K562 (cell line): Measurements from ENCODE around the gene SPTBN5. TPM values are rescaled to one million over a fixed set of nuclear protein-coding genes. Genes with fewer than 3 reads are reported as not detected.

Experiments used
- ATAC-seq: fragments of 200-7000 bp; cut with Tn5 transposase; 3 replicates; pipeline ENCODE4 v1.9.1; 2020; ENCODE audit warnings: moderate library complexity
- Bru-seq: library from RNA; stranded (reverse); fragments of 400-500 nt; gene quantifications from one replicate; lab custom pipeline; 2021; lab: Mats Ljungman, UMichigan
- BruChase-seq, 2 experiments: library from RNA; stranded (reverse); fragments of 400-500 nt; gene quantifications; one replicate each; lab custom pipeline; 2021; lab: Mats Ljungman, UMichigan
- BruUV-seq: library from RNA; stranded (reverse); fragments of 400-500 nt; replicated peaks from 2 replicates; lab custom pipeline; 2021; lab: Mats Ljungman, UMichigan
- CTCF ChIA-PET: fragments of 300-600 bp; formaldehyde crosslinking; extraction: SDS; loops from one replicate; lab custom pipeline; 2021; ENCODE audit warnings: low intra/inter-chr PET ratio; lab: Yijun Ruan, JAX
- POLR2A ChIA-PET: fragments of 300-600, 350-650 bp; sonication (Branson Sonifier 250); formaldehyde crosslinking; extraction: SDS; loops from one replicate; lab custom pipeline; 2021; ENCODE audit warnings: antibody characterized with exemption, inconsistent platforms; lab: Yijun Ruan, JAX
- DNase-seq, 4 experiments: peaks; one replicate each; pipeline versions ENCODE4 v3.0.0 to v3.0.0-alpha.2; 2011 to 2018; ENCODE audit warnings: low spot score in 3 of 4, mixed read lengths in 3 of 4; ENCODE audit errors: extremely low read depth in 1 of 4
- FAIRE-seq: peaks from 2 replicates; lab custom pipeline; 2011; peaks lifted over from hg19 to GRCh38; lab: Jason Lieb, UNC
- H2AFZ ChIP-seq: 2 replicates; pipeline ENCODE4 v1.6.0; 2011; ENCODE audit warnings: low read depth, low read length, control low read depth, inconsistent platforms
- H3K27ac ChIP-seq: fragments of 200-600 bp; 3 replicates; pipeline ENCODE4 v1.8.0; 2011; ENCODE audit warnings: low read depth, mild to moderate bottlenecking, control low read depth, inconsistent platforms, low read length, moderate library complexity, mixed read lengths; ENCODE audit errors: extremely low read depth
- H3K27me3 ChIP-seq, 2 experiments: fragments of 300-600 bp in 1 of 2; 2 replicates in 1 of 2; 3 replicates in 1 of 2; pipeline versions ENCODE4 v1.6.0 to v1.8.0; 2011; ENCODE audit warnings: inconsistent platforms in 2 of 2, low read length in 2 of 2, mild to moderate bottlenecking in 1 of 2, mixed read lengths in 1 of 2, moderate library complexity in 1 of 2; ENCODE audit not compliant: control insufficient read depth in 2 of 2, insufficient read depth in 2 of 2
- H3K36me3 ChIP-seq: fragments of 300-600 bp; 3 replicates; pipeline ENCODE4 v1.8.0; 2011; ENCODE audit warnings: mild to moderate bottlenecking, low read length, inconsistent platforms; ENCODE audit not compliant: control insufficient read depth, insufficient read depth
- H3K4me1 ChIP-seq, 2 experiments: fragments of 200-600 bp in 1 of 2; replicated peaks in 1 of 2; 2 replicates in 1 of 2; 3 replicates in 1 of 2; pipeline versions ENCODE4 v1.5.1 to v1.8.0; 2011; ENCODE audit warnings: inconsistent platforms in 2 of 2, low read length in 2 of 2, mild to moderate bottlenecking in 1 of 2, mixed read lengths in 1 of 2, moderate library complexity in 1 of 2; ENCODE audit not compliant: control insufficient read depth in 2 of 2, insufficient read depth in 2 of 2
- H3K4me2 ChIP-seq: 2 replicates; pipeline ENCODE4 v1.6.1; 2011; ENCODE audit warnings: low read length, control low read depth, inconsistent platforms, mixed read lengths; ENCODE audit not compliant: insufficient read depth
- H3K4me3 ChIP-seq: fragments of 200-600 bp; sonication (generic), shearing (Covaris generic); 2 replicates; pipeline ENCODE4 v1.5.1; 2016; ENCODE audit warnings: control low read depth, inconsistent platforms
- H3K79me2 ChIP-seq: fragments of 200-600 bp; 3 replicates; pipeline ENCODE4 v1.8.0; 2011; ENCODE audit warnings: low read length, inconsistent platforms; ENCODE audit not compliant: control insufficient read depth, insufficient read depth
- H3K9ac ChIP-seq, 2 experiments: 2 replicates each; pipeline versions ENCODE4 v1.6.0 to v1.6.1; 2011; ENCODE audit warnings: low read depth in 2 of 2, low read length in 2 of 2, control low read depth in 1 of 2, inconsistent platforms in 1 of 2, mild to moderate bottlenecking in 1 of 2, mixed read lengths in 1 of 2; ENCODE audit not compliant: insufficient read depth in 1 of 2
- H3K9me1 ChIP-seq: one replicate; pipeline ENCODE4 v1.6.0; 2011; ENCODE audit warnings: inconsistent platforms, mild to moderate bottlenecking, low read length, moderate library complexity; ENCODE audit not compliant: control insufficient read depth, insufficient read depth
- H3K9me3 ChIP-seq: replicated peaks from 2 replicates; pipeline ENCODE4 v1.5.1; 2011; ENCODE audit warnings: low read depth, low read length, inconsistent platforms; ENCODE audit not compliant: control insufficient read depth, insufficient read depth
- H4K20me1 ChIP-seq: replicated peaks from 2 replicates; pipeline ENCODE4 v1.6.1; 2011; ENCODE audit warnings: low read length, inconsistent platforms, mixed read lengths; ENCODE audit not compliant: control insufficient read depth, insufficient read depth
- BACH1 ChIP-seq: fragments of 200-800 bp; sonication (Bioruptor generic); IDR thresholded peaks from 2 replicates; pipeline ENCODE4 v1.6.1; 2016; ENCODE audit warnings: missing genetic modification characterization, missing compliant biosample characterization
- CTBP1 ChIP-seq: fragments of 450-650 bp; IDR thresholded peaks from 2 replicates; pipeline ENCODE4 v1.6.1; 2016; ENCODE audit warnings: borderline replicate concordance
- KDM1A ChIP-seq, 2 experiments: fragments of 450-650 bp; IDR thresholded peaks; 2 replicates each; pipeline ENCODE4 v1.6.1; 2016; ENCODE audit warnings: mild to moderate bottlenecking in 2 of 2
- WGBS: fragments of 100-300 bp; shearing (Covaris generic); methylation state at CpG from one replicate; pipeline ENCODE4 v1.1.6; 2016; ENCODE audit warnings: low coverage, mixed read lengths; ENCODE audit not compliant: insufficient coverage; ENCODE audit errors: missing lambda C conversion rate; 5-methylcytosine and 5-hydroxymethylcytosine counted together
- in situ Hi-C: fragments of 300-500 bp; cut with MboI; formaldehyde crosslinking; loops from 4 replicates; pipeline ENCODE4 v1.15.0; 2018; ENCODE audit warnings: inconsistent platforms, mixed read lengths
- intact Hi-C: fragments of 100-400 bp; cut with micrococcal nuclease; formaldehyde crosslinking; loops from 2 replicates; pipeline ENCODE4 v1.14.2; 2022
- long read RNA-seq, 3 experiments: library from polyadenylated mRNA in 2 of 3; library from RNA in 1 of 3; unstranded in 2 of 3; stranded (forward) in 1 of 3; transcript quantifications; one replicate each; pipeline ENCODE4 v2.0.0, GENCODE V29; 2019 to 2022
- polyA minus RNA-seq, 3 experiments: library from RNA; depleted of rRNA, polyadenylated mRNA; stranded (reverse); fragments of >200 nt; gene quantifications; 2 replicates each; pipeline ENCODE4 v1.2.3, GENCODE V29; 2011
- polyA plus RNA-seq, 8 experiments: library from polyadenylated mRNA; depleted of rRNA in 4 of 8; stranded (reverse) in 5 of 8; unstranded in 3 of 8; fragments of >200 nt; fragmentation: Nextera tagmentation in 2 of 8; fragmentation: Illumina TruSeq in 1 of 8; extraction: Ambion mirVana in 2 of 8; extraction: Trizol in 1 of 8; gene quantifications; 2 replicates each; pipeline versions ENCODE4 v1.2.1 to v1.2.3, GENCODE V29; 2011 to 2014; ENCODE audit warnings: inconsistent platforms in 1 of 8, missing spikeins in 1 of 8
- total RNA-seq, 7 experiments: library from RNA; depleted of rRNA in 6 of 7; stranded (reverse); fragments of >200 nt in 6 of 7; fragmentation: Illumina TruSeq in 2 of 7; extraction: Trizol in 2 of 7; gene quantifications; 2 replicates each; pipeline versions ENCODE4 v1.2.1 to v1.2.3, GENCODE V29; 2011 to 2021; ENCODE audit warnings: low replicate concordance in 1 of 7

The SPTBN5 gene
- total RNA-seq (2011; cell fraction: chromatin; rRNA removed; ENCODE audit: low replicate concordance), result 0.30 TPM in 1 of 2 replicates, not detected in the other
- total RNA-seq (2011; cell fraction: nucleolus; rRNA removed), result under 0.01 TPM in 2 replicates
- 0.08 TPM in 1 of 2 replicates, not detected in the other for total RNA-seq (2011; cell fraction: nucleoplasm; rRNA removed)
- not detected in 2 replicates for total RNA-seq (2014; rRNA removed)
- total RNA-seq (2014; rRNA removed; fragmentation: Illumina TruSeq; extraction: Trizol), result not detected in 2 replicates
- not detected in 2 replicates for total RNA-seq (2015; rRNA removed; fragmentation: Illumina TruSeq; extraction: Trizol)
- total RNA-seq (2021), result 0.02 TPM in 1 of 2 replicates, not detected in the other
- 0.01 TPM in 1 of 2 replicates, not detected in the other for polyA plus RNA-seq (2011; rRNA removed)
- 0.01 and 0.03 TPM in 2 replicates for polyA plus RNA-seq (2011; cell fraction: cytosol; rRNA removed)
- 0.15 and 0.20 TPM in 2 replicates for polyA plus RNA-seq (2011; cell fraction: nucleus; rRNA removed)
- polyA plus RNA-seq (2012), result under 0.01 and 0.03 TPM in 2 replicates
- polyA plus RNA-seq (2014; fragmentation: Illumina TruSeq; extraction: Trizol), result not detected in 2 replicates
- not detected for polyA plus RNA-seq (2014; fragmentation: Nextera tagmentation; extraction: Ambion mirVana)
- not detected in 2 replicates for polyA plus RNA-seq (2014; rRNA removed)
- not detected in 2 replicates for polyA minus RNA-seq (2011; rRNA and poly(A)+ RNA removed)
- not detected in 2 replicates for polyA minus RNA-seq (2011; cell fraction: cytosol; rRNA and poly(A)+ RNA removed)
- polyA minus RNA-seq (2011; cell fraction: nucleus; rRNA and poly(A)+ RNA removed), result under 0.01 TPM in 1 of 2 replicates, not detected in the other
- percentile 7 among the genes with signal in this experiment for Bru-seq, nascent RNA
- BruChase-seq, experiment 1, labeled RNA remaining after a 2-hour chase, result not detected
- percentile 8 among the genes with signal in this experiment for BruChase-seq, experiment 2, labeled RNA remaining after a 6-hour chase
- long read RNA-seq, experiment 1, result 0 reads
- long read RNA-seq, experiment 2, result 0 reads
- long read RNA-seq, experiment 3, result 0 reads

GRCh38 chr15:41893422-41894250, at the start of gene SPTBN5:
Gene SPTBN5, minus strand, starts transcription at chr15:41894053. Its CDS starts 556 bp downstream, at chr15:41893497.
- H3K4me1 ChIP-seq, result peaks cover 0 to 24% of the 10 kb centered on the region in 2 experiments; a peak in 3 of 5 replicates
- peak within 1 kb of the TSS in 1 of 2 experiments; percentile 43; a peak in 2 of 4 replicates for H3K9ac ChIP-seq
- peaks cover 10 to 41% of the 10 kb centered on the region in 2 experiments; a peak in 3 of 5 replicates for H3K27me3 ChIP-seq
- H3K4me3 ChIP-seq, result no peak within 1 kb of the TSS
- FAIRE-seq, result no peak
- in situ Hi-C loops (no loop called here), intact Hi-C loops (no loop called here)
- H2AFZ ChIP-seq, result peak within 1 kb of the TSS; percentile 48; the same call in 1 of the 2 replicates
- H4K20me1 ChIP-seq, result peaks cover 9% of the 10 kb centered on the region; the same call in 1 of the 2 replicates
- no peaks in the 10 kb centered on the region for H3K79me2 ChIP-seq
- ChIA-PET POLR2A (interaction anchor here (0.5 to 0.8 kb wide), 2 partner anchors 11 to 104 kb away, joined by 3 to 5 read pairs; no protein-coding TSS in a partner anchor), CTCF (no interaction called here)
- WGBS, result 10% methylated on average over 9 of the region's 15 CpGs
- no peak for TF ChIP-seq BACH1 (tag)
- TF ChIP-seq KDM1A (IDR thresholded peaks at IDR 0.05), result peak in 1 of 2 experiments; percentile 42; a peak in 1 of 4 replicates
- TF ChIP-seq CTBP1, result peak; percentile 73; the same call in 1 of the 2 replicates
- no TSS peak for BruUV-seq
- no peaks in the 10 kb centered on the region for H3K9me3 ChIP-seq
- H3K4me2 ChIP-seq, result no peak within 1 kb of the TSS; the same call in 1 of the 2 replicates
- no peak within 1 kb of the TSS for H3K27ac ChIP-seq
- H3K9me1 ChIP-seq, result peaks cover 3% of the 10 kb centered on the region
- no peak for ATAC-seq
- no peaks in the 10 kb centered on the region for H3K36me3 ChIP-seq
- DNase-seq, result peak in 2 of 4 experiments; percentile 43 to 45
